HG03135 (cell line): ENCODE results near the gene ADD2.
"Not testable (repeated sequence)": the region's sequence is repeated elsewhere in the genome, so short reads cannot be mapped to it uniquely, and the experiment has no call there.

Experiments used
- ATAC-seq: cut with Tn5 transposase; IDR thresholded peaks from one replicate; pipeline ENCODE4 v1.9.1; 2021; ENCODE audit warnings: mild to moderate bottlenecking, moderate library complexity; ENCODE audit not compliant: unreplicated experiment

ADD2 gene

GRCh38 chr2:70752396-70752795 is 15.6 kb downstream of the ADD2 start:
- ATAC-seq = no peak

GRCh38 chr2:70751881-70752280 is 16.1 kb downstream of the ADD2 start:
- ATAC-seq = no peak

GRCh38 chr2:70750320-70750719 is 17.7 kb downstream of the ADD2 start:
- no peak for ATAC-seq

GRCh38 chr2:70748002-70748784 is 19.8 kb downstream of the ADD2 start:
- no peak for ATAC-seq

GRCh38 chr2:70747284-70747683 is 20.7 kb downstream of the ADD2 start:
- ATAC-seq = no peak

GRCh38 chr2:70746094-70746974 is 21.7 kb downstream of the ADD2 start:
- no peak for ATAC-seq

- ATAC-seq = no peak
These were observed 22.6 kb downstream of the ADD2 start for GRCh38 chr2:70745276-70745825.

GRCh38 chr2:70744397-70744796 is 23.6 kb downstream of the ADD2 start:
- ATAC-seq = no peak

- no peak for ATAC-seq
These were observed 24.3 kb downstream of the ADD2 start for GRCh38 chr2:70743677-70744076.

- ATAC-seq = no peak
These were observed 24.9 kb downstream of the ADD2 start for GRCh38 chr2:70743068-70743467.

GRCh38 chr2:70739492-70739891 is 28.5 kb downstream of the ADD2 start:
- not testable (repeated sequence) for ATAC-seq

- no peak for ATAC-seq
These were observed 29.8 kb downstream of the ADD2 start for GRCh38 chr2:70738159-70738558.

GRCh38 chr2:70735071-70735470 is 32.9 kb downstream of the ADD2 start:
- no peak for ATAC-seq

- no peak for ATAC-seq
These were observed 34.3 kb downstream of the ADD2 start for GRCh38 chr2:70733646-70734180.

- ATAC-seq = no peak
These were observed 35.0 kb downstream of the ADD2 start for GRCh38 chr2:70732766-70733645.

- ATAC-seq = no peak
These were observed 37.3 kb downstream of the ADD2 start for GRCh38 chr2:70730730-70731129.

- ATAC-seq = no peak
These were observed 38.4 kb downstream of the ADD2 start for GRCh38 chr2:70729647-70730046.

- no peak for ATAC-seq
These were observed 39.9 kb downstream of the ADD2 start for GRCh38 chr2:70728128-70728527.

GRCh38 chr2:70726947-70727725 is 40.9 kb downstream of the ADD2 start:
- no peak for ATAC-seq

- ATAC-seq = no peak
These were observed 42.5 kb downstream of the ADD2 start for GRCh38 chr2:70725505-70725904.
